Mesendoderm (in vitro differentiated cells): ENCODE measurements around the gene UEVLD.
A peak's percentile ranks its signal among the peaks of the same experiment; 100 is the strongest.

ENCODE experiments used
- DNase-seq: peaks from one replicate; pipeline ENCODE4 v3.0.0; 2013
- H2AK5ac ChIP-seq: 2 replicates; pipeline ENCODE4 v1.6.1; 2013; ENCODE audit warnings: low read length, inconsistent platforms
- H2BK120ac ChIP-seq: 2 replicates; pipeline ENCODE4 v1.6.1; 2013; ENCODE audit warnings: low read depth, mild to moderate bottlenecking, low read length, moderate library complexity, mixed read lengths
- H2BK15ac ChIP-seq: replicated peaks from 2 replicates; pipeline ENCODE4 v1.6.1; 2013; ENCODE audit warnings: low read depth, mild to moderate bottlenecking, moderate library complexity
- H2BK5ac ChIP-seq: 2 replicates; pipeline ENCODE4 v1.6.1; 2013; ENCODE audit warnings: low read length, inconsistent platforms
- H3K18ac ChIP-seq: 2 replicates; pipeline ENCODE4 v1.6.1; 2013; ENCODE audit warnings: mild to moderate bottlenecking, low read length, mixed read lengths
- H3K23ac ChIP-seq: one replicate; pipeline ENCODE4 v1.6.1; 2013; ENCODE audit warnings: low read length
- H3K27ac ChIP-seq: 2 replicates; pipeline ENCODE4 v1.5.1; 2013; ENCODE audit warnings: low read depth, mild to moderate bottlenecking, inconsistent platforms, low read length, moderate library complexity
- H3K27me3 ChIP-seq: 2 replicates; pipeline ENCODE4 v1.6.1; 2013; ENCODE audit warnings: low read length, control low read depth, mild to moderate bottlenecking, inconsistent platforms; ENCODE audit not compliant: insufficient read depth, poor library complexity
- H3K36me3 ChIP-seq: 2 replicates; pipeline ENCODE4 v1.6.1; 2013; ENCODE audit warnings: low read length, inconsistent platforms; ENCODE audit not compliant: control insufficient read depth, insufficient read depth
- H3K4ac ChIP-seq: one replicate; pipeline ENCODE4 v1.6.1; 2013; ENCODE audit warnings: low read depth, mild to moderate bottlenecking, low read length, moderate library complexity
- H3K4me1 ChIP-seq: 2 replicates; pipeline ENCODE4 v1.6.1; 2013; ENCODE audit warnings: low read depth, low read length, inconsistent platforms; ENCODE audit not compliant: control insufficient read depth
- H3K4me2 ChIP-seq: 2 replicates; pipeline ENCODE4 v1.6.1; 2013; ENCODE audit warnings: low read length
- H3K4me3 ChIP-seq: 2 replicates; pipeline ENCODE4 v1.5.1; 2013; ENCODE audit warnings: mild to moderate bottlenecking, low read length
- H3K56ac ChIP-seq: one replicate; pipeline ENCODE4 v1.6.1; 2013; ENCODE audit warnings: low read length
- H3K79me1 ChIP-seq: 2 replicates; pipeline ENCODE4 v1.6.1; 2013; ENCODE audit warnings: low read length, inconsistent platforms
- H3K79me2 ChIP-seq: 2 replicates; pipeline ENCODE4 v1.6.1; 2013; ENCODE audit warnings: mild to moderate bottlenecking, low read length; ENCODE audit not compliant: control insufficient read depth, insufficient read depth
- H3K9ac ChIP-seq: 2 replicates; pipeline ENCODE4 v1.6.1; 2013; ENCODE audit warnings: low read length, inconsistent platforms
- H4K5ac ChIP-seq: one replicate; pipeline ENCODE4 v1.6.1; 2013; ENCODE audit warnings: low read length
- H4K8ac ChIP-seq: one replicate; pipeline ENCODE4 v1.6.1; 2013; ENCODE audit warnings: low read depth, mild to moderate bottlenecking, control low read depth, low read length, moderate library complexity
- WGBS: extraction: QIAGEN DNeasy Blood & Tissue Kit; methylation state at CpG from one replicate; pipeline ENCODE4 v1.1.7; 2013; ENCODE audit warnings: low lambda C conversion rate, missing lambda C conversion rate; ENCODE audit not compliant: insufficient coverage; ENCODE audit errors: extremely low coverage; 5-methylcytosine and 5-hydroxymethylcytosine counted together

UEVLD gene

GRCh38 chr11:18578975-18579598 lies 9.4 kb downstream of the UEVLD start:
- Histone ChIP-seq H3K27ac (no peak overlapping the region), H3K9ac (no peak overlapping the region), H3K79me1 (no peaks in the 10 kb centered on the region), H3K4me1 (no peaks in the 10 kb centered on the region), H3K4ac (no peak overlapping the region), H4K8ac (no peak overlapping the region), H2BK15ac (no peak overlapping the region), H3K18ac (no peak overlapping the region), H3K79me2 (no peaks in the 10 kb centered on the region), H3K4me3 (no peak overlapping the region), H3K23ac (no peak overlapping the region), H3K56ac (peak overlapping the region; percentile 15), H2AK5ac (no peak overlapping the region), H3K36me3 (no peaks in the 10 kb centered on the region), H2BK120ac (no peak overlapping the region), H3K27me3 (no peaks in the 10 kb centered on the region), H3K4me2 (no peak overlapping the region), H2BK5ac (no peak overlapping the region), H4K5ac (no peak overlapping the region)
- no CpG with 5 or more reads among the region's 14 CpGs for WGBS
- peak; percentile 27 for DNase-seq

- Histone ChIP-seq H3K27me3 (no peaks in the 10 kb centered on the region), H3K79me2 (no peaks in the 10 kb centered on the region), H3K79me1 (no peaks in the 10 kb centered on the region), H3K27ac (no peak overlapping the region), H2BK120ac (no peak overlapping the region), H3K4me2 (no peak overlapping the region), H2BK5ac (no peak overlapping the region), H2BK15ac (no peak overlapping the region), H2AK5ac (no peak overlapping the region), H3K56ac (no peak overlapping the region), H3K4ac (no peak overlapping the region), H4K8ac (no peak overlapping the region), H3K9ac (no peak overlapping the region), H3K36me3 (no peaks in the 10 kb centered on the region), H3K4me1 (no peaks in the 10 kb centered on the region), H4K5ac (no peak overlapping the region), H3K4me3 (no peak overlapping the region), H3K23ac (no peak overlapping the region), H3K18ac (no peak overlapping the region)
- no CpG with 5 or more reads among the region's 1 CpG for WGBS
- DNase-seq, result no peak
These were observed 13.2 kb downstream of the UEVLD start for GRCh38 chr11:18575361-18575760.

- H3K79me2 ChIP-seq, result no peaks in the 10 kb centered on the region
- no CpG with 5 or more reads among the region's 3 CpGs for WGBS
- H2BK5ac ChIP-seq, result no peak overlapping the region
- DNase-seq, result no peak
- H4K5ac ChIP-seq, result no peak overlapping the region
- H3K23ac ChIP-seq, result no peak overlapping the region
- no peak overlapping the region for H2BK120ac ChIP-seq
- no peak overlapping the region for H3K4me3 ChIP-seq
- H3K56ac ChIP-seq, result no peak overlapping the region
- H3K27me3 ChIP-seq, result no peaks in the 10 kb centered on the region
- no peak overlapping the region for H3K18ac ChIP-seq
- H2AK5ac ChIP-seq, result no peak overlapping the region
- H3K4me2 ChIP-seq, result no peak overlapping the region
- H3K9ac ChIP-seq, result no peak overlapping the region
- H4K8ac ChIP-seq, result no peak overlapping the region
- H2BK15ac ChIP-seq, result no peak overlapping the region
- H3K79me1 ChIP-seq, result no peaks in the 10 kb centered on the region
- no peak overlapping the region for H3K4ac ChIP-seq
- no peak overlapping the region for H3K27ac ChIP-seq
- no peaks in the 10 kb centered on the region for H3K4me1 ChIP-seq
- H3K36me3 ChIP-seq, result no peaks in the 10 kb centered on the region
These were observed 21.5 kb downstream of the UEVLD start for GRCh38 chr11:18567081-18567480.

GRCh38 chr11:18566406-18566805 lies 22.1 kb downstream of the UEVLD start:
- H4K5ac ChIP-seq, result no peak overlapping the region
- H3K56ac ChIP-seq, result no peak overlapping the region
- no peaks in the 10 kb centered on the region for H3K36me3 ChIP-seq

GRCh38 chr11:18564149-18564548 lies 24.4 kb downstream of the UEVLD start:
- H2BK15ac ChIP-seq, result no peak overlapping the region
- no peak overlapping the region for H3K56ac ChIP-seq
- H3K79me2 ChIP-seq, result no peaks in the 10 kb centered on the region
- H2BK120ac ChIP-seq, result no peak overlapping the region
- no peak overlapping the region for H4K5ac ChIP-seq
- no peak overlapping the region for H3K27ac ChIP-seq
- no peaks in the 10 kb centered on the region for H3K27me3 ChIP-seq
- no peak overlapping the region for H3K18ac ChIP-seq
- no peak for DNase-seq
- H3K36me3 ChIP-seq, result no peaks in the 10 kb centered on the region
- H2BK5ac ChIP-seq, result no peak overlapping the region
- no peak overlapping the region for H3K4ac ChIP-seq
- H4K8ac ChIP-seq, result no peak overlapping the region
- H2AK5ac ChIP-seq, result no peak overlapping the region
- H3K4me3 ChIP-seq, result no peak overlapping the region
- no peak overlapping the region for H3K23ac ChIP-seq
- H3K4me1 ChIP-seq, result no peaks in the 10 kb centered on the region
- H3K4me2 ChIP-seq, result no peak overlapping the region
- no peaks in the 10 kb centered on the region for H3K79me1 ChIP-seq
- no peak overlapping the region for H3K9ac ChIP-seq

More at GRCh38 chr11:18566406-18566805, 22.1 kb downstream of the UEVLD start:
- no peak for DNase-seq
- Histone ChIP-seq H3K4me2 (no peak overlapping the region), H3K4me3 (no peak overlapping the region), H2BK5ac (no peak overlapping the region), H4K8ac (no peak overlapping the region), H3K18ac (no peak overlapping the region), H3K79me1 (no peaks in the 10 kb centered on the region), H3K4ac (no peak overlapping the region), H3K23ac (no peak overlapping the region), H2AK5ac (no peak overlapping the region), H3K27ac (no peak overlapping the region), H2BK15ac (no peak overlapping the region), H3K79me2 (no peaks in the 10 kb centered on the region), H2BK120ac (no peak overlapping the region), H3K27me3 (no peaks in the 10 kb centered on the region), H3K9ac (no peak overlapping the region), H3K4me1 (no peaks in the 10 kb centered on the region)

GRCh38 chr11:18563090-18563730 lies 25.3 kb downstream of the UEVLD start:
- no peak overlapping the region for H3K9ac ChIP-seq
- H3K79me2 ChIP-seq, result no peaks in the 10 kb centered on the region

More at GRCh38 chr11:18563090-18563730, 25.3 kb downstream of the UEVLD start:
- no peak overlapping the region for H3K18ac ChIP-seq
- DNase-seq, result no peak
- H2BK120ac ChIP-seq, result no peak overlapping the region
- H3K4me1 ChIP-seq, result no peaks in the 10 kb centered on the region
- H3K4me3 ChIP-seq, result no peak overlapping the region
- H3K36me3 ChIP-seq, result no peaks in the 10 kb centered on the region
- no peak overlapping the region for H2BK5ac ChIP-seq
- H4K5ac ChIP-seq, result no peak overlapping the region
- H3K4ac ChIP-seq, result no peak overlapping the region
- H3K56ac ChIP-seq, result no peak overlapping the region
- H3K23ac ChIP-seq, result no peak overlapping the region
- no CpG with 5 or more reads among the region's 2 CpGs for WGBS
- no peaks in the 10 kb centered on the region for H3K79me1 ChIP-seq
- no peak overlapping the region for H2BK15ac ChIP-seq
- no peak overlapping the region for H3K27ac ChIP-seq
- no peak overlapping the region for H3K4me2 ChIP-seq
- no peaks in the 10 kb centered on the region for H3K27me3 ChIP-seq
- H4K8ac ChIP-seq, result no peak overlapping the region
- H2AK5ac ChIP-seq, result no peak overlapping the region
